ENCODE results near the gene BCORL1.

The BCORL1 gene

DNA sequence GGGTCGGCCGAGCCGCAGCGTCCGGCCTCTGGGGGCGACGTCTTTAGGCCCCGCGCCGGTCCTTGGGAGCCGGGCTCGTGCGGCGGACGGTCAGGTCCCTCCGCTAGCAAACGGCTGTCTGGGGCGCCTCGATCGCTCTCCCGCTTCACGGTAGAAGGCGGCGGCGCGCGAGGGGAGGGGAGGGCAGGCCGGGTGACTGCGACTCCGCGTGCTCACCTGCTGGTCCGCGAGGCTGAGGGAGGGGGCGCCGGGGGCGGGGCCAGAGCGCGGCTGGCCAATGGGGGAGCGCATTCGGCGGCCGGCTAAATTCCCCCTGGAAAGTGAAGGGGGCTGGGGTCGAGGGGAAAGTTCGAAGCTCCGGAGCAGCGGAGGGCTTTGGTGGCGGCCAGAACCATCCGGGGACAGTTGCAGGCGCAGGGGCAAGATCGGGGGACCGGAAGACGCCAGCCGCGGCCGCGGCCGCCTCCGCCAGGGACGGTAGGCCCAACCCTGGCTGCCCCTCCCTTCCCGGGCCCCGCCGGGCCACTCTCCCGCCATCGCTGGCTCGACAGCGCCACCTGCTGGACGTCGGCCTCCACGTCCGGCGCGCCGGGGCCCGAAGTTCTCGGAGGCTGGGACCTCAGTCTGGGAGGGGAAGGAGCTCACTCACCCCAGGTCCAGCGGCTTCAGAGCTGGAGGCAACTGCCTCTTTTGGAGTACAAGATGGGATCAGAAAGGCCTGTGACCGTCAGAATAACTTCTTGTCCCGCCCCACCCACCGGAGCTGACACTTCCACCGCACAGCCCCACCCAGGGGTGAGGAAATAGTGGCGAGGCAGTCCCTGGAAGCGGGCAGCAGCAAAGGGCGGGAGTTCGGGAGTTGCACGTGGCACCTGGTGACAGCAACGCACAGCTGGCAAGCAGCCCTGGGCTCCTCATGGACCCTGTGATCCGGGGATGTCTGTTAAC is 78.0 kb downstream of the BCORL1 start:
- DNase-seq (ENCODE audit: low read depth in 2 of 2): peak; percentile 75 to 83

DNA sequence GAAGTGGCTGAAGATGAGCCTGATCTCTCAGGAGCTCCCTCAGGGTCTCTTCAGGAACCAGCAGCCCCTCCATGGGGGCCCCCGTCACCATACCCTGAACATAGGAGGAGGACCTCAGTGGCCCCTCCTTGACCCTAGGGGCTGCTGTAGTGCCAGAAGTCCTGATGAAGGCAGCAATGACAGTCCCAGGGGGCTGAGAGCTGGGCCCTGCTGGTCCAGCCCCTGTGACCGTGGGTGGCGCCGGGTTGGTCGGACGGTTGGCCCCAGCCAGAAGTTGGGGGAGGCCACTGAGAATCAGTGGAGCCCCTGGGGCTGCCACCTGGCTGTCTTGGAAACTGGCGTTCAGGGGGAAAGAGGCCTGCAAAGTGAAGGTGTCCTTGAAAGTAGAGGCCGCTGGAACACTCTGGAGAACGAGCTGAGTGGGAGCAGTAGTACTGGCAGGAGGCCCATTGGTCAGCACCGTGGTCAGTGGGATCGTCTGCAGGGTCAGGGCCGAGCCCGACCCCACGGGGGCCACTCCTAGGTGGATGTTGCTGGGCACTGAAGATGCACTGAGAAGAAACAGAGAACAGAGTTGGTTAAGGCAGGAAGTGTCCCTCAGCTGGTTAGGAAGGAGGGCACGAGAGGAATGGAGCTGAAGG is 84.7 kb downstream of the BCORL1 start:
- no peak for DNase-seq (ENCODE audit: low read depth in 2 of 2)

DNA sequence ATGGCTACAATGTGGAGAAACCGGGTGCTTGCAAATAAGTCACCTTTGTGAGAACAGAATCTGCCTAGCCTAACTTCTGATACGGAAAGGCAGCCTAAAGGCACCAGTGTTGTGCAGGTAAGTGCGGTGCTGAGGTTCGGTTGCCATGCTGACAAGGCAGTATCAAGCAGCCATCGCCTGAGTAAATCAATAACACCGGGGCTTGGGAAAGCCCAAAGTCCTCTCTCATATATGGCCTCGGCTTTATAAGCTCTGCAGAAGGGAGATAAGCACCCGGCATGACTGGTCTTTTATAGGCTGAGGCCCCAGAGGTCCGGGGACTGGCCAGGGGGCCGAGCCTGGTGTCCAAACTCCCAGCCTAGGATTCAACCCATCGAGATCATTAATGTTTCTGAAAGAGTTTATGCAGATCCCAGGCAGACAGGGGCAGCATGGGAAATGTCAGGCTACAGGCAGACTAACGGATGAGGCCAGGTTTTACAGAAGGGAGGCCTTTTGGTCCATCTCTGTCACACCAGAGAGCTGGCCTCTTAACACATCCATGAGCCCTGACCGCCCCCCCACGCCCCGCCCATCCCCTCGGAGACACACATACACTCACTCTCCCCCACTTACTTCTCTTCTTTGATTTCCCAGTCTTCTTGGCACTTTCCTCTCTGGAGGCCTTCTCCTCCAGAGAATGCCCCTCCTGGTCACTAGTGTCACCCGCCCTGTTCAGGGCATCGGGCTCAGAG is 89.3 kb downstream of the BCORL1 start:
- DNase-seq (ENCODE audit: low read depth in 2 of 2): no peak

DNA sequence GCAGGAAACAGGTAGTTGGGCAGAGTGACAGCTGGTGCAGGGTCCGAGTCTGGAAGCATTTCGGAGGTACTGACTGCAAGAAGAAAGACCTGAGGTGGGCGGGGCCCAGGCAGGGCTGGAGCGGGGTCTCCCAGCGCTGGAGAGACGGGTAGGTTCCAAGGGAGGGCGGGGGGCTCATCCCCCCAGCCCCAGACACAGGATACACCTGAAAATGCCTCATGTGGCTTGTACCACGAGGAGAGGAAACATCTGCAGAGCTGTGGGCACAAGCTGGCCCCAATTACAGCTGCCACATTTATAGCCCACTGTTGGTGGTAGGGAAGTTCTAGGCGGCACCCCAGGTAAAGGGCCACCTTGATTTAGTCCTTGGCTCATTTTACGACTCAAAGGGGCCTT is 89.9 kb downstream of the BCORL1 start:
- DNase-seq (ENCODE audit: low read depth in 2 of 2): no peak

DNA sequence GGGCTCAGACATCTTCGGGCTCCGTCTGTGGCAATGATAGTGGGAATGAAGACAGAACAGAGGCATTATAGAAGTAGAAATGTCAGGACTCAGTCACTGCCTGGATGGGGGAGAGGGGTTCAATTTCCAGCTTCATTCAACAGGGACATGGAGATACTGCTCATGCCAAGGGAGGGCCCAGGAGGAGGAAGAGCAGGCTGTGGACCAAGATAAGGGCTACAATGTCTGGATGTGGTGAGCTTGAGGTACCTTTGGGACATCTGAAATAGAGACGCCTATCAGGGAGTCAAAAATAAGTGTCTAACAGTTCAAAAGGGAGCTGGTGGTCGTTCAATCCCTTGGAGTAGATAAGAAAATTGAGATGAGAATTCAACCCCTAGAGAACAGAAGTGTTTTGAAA is 93.3 kb downstream of the BCORL1 start:
- DNase-seq (ENCODE audit: low read depth in 2 of 2): no peak

DNA sequence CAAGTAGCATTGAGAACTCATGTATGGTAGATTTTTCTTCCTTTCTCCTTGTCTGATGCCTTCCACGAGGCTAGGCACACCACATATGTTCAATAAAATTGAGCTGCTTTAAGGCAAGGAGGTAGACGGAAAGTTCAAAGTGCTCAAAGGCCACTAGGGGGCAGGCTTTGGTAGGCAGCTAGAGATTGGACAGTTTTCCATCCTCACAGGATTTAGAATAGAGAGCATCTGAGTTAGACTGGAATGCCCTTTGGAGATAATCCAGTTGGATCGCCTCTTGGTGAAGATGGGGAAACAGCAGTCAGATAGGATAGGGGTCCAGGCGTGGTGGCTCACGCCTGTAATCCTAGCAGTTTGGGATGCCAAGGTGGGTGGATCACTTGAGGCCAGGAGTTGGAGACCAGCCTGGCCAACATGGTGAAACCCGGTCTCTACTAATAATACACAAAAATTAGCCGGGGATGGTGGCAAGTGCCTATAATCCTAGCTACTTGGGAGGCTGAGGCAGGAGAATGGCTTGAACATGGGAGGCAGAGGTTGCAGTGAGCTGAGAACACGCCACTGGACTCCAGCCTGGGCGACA is 97.5 kb downstream of the BCORL1 start:
- no peak for DNase-seq (ENCODE audit: low read depth in 2 of 2)

DNA sequence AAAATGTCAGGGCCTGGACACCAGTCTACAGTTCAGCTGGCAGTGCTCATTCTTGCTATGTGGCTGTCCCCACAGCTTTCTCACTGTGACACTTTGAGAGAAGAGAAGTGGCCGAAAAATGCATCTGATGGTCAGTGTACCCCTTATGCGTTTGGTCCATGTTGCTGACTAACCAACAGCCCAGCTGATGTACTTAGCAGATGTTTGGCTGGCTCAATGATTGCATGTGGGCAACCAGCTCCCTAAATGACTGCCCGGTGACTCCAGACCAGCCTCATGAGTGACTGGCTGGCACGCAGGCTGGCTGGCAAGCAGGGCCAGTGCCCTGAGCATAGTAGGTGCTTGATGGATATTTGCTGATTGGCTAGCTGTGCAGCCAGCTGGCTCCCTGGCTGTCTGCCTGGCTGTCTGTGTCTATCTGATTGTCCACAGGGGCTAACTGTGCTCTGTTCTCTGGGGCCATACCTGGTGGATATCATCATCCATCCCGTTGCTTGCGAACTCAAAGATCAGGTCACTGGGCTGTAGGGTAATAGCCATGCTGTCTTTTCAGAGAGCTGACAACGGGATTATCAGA is 98.4 kb downstream of the BCORL1 start:
- no peak for DNase-seq (ENCODE audit: low read depth in 2 of 2)

DNA sequence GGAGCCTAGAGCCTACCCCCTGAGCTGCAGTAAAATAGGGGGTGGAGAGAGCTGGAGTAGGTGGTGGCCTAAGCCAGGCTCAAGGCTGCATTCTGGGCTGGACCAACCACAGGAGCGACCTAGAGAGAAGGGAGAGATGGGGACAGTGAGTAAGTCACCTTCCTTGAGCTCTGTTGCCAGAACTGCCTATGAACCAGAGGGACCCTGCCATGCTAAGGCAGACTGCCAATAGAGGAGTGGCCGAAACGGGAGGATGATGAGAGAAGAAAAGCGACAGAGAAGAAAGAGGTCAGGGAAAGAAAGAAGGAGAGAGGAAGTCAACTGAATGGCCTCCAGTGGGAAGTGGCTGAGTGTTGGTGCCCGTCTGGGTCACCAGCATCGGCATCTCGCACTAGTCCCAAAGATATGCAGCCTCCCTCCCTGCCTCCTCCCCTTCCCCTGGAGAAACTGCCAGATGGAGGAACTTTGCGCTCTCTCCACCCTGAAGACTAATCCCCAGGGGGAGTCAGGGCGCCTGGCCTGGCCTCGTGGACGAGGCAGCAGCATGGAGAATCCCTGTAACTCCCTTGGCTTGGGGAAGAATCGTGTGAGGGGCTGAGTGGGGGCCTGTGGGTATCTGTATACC is 99.1 kb downstream of the BCORL1 start:
- DNase-seq (ENCODE audit: low read depth in 2 of 2): no peak

DNA sequence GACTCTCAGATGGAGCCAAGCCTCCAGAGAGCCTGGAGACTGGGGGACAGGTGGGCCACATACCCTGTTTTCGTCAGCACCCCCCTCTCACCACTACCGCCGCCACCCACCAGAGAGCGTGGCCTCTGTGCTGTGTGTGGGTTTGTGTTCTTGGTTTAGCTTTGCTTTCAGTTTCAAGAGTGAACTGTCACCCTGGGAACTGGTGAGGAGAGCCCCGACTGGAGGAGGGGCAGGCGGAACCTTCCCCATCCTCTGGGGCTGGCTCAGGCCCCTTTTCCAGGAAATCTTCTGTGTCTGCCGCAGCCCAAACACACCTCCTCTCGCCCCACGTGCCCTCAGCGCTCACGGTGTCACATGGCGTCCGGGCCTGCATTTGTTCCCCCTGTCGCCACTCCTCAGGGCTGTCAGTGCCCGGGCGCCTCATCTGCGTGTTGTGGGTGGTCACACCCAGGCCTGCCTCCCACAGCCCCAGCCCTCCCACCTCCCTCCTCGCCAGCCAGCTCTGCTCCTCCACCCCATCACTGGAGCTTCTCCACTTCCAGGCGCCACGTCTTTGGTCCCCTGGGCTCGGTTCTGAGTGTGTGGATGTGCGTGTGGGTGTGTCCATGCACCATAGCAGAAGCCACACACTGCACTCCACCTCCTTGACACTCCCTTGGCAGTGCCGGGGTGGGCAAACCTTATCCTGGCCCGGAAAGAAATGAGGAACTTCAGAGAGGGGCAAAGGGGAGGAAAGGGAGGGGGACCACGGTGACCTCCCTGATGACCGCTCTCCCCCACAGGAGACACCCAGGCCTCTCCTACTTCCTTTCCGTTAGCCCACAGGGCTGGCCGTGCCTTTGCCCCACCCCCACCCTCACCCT is 100.0 kb downstream of the BCORL1 start:
- peak; percentile 51 to 61 for DNase-seq (ENCODE audit: low read depth in 2 of 2)

DNA sequence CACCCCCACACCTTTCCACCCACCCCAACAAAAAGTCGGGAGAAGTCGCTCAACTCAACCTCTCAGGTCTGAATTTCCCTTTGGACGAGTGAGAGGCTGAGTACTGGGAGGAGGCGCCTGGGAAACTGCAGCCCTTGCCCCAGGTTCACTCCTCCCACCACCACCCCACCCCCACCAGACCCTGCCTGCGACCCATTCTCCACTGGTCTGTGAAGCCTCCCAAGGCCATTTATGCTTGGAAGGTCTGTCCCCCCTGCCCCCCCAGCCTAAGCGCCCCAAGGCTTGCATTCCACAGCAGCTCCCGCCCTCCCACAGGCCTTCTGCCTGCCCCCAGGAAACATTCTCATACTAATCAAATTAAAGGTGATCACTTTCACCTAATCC is 100.7 kb downstream of the BCORL1 start:
- DNase-seq (ENCODE audit: low read depth in 2 of 2): no peak

DNA sequence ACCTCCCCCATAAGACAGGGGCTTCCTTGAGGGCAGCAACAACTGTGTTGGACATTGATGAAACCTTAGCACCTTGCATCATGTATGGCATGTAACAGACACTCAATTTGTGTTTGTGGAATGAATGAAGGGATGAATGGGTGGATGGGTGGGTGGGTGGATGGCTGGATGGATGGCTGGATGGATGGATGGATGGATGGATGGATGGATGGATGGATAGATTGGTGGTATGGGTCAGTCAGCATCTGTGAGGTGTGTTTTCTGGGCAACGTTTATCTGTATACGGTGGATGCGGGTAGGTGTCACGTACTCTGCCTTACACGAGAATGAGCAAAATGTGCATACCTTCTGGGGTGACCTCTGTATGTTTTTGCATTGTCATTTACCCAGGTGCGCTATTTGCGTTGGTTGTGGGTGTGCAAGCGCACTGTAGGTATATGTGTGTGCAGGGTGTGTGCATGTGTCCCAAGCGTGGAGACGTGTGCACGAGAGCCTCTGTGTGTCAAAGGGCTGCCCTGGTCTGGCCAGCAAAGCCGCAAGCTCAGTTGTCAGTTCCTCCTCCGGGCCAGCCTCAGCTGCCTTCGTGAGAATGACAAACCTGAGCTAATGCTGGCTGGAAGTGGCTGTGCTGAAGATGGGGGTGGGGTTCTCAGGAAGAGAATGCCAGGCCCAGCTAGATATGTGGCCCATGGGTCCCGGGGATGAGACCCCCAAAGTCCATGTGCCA is 101.4 kb downstream of the BCORL1 start:
- no peak for DNase-seq (ENCODE audit: low read depth in 2 of 2)

DNA sequence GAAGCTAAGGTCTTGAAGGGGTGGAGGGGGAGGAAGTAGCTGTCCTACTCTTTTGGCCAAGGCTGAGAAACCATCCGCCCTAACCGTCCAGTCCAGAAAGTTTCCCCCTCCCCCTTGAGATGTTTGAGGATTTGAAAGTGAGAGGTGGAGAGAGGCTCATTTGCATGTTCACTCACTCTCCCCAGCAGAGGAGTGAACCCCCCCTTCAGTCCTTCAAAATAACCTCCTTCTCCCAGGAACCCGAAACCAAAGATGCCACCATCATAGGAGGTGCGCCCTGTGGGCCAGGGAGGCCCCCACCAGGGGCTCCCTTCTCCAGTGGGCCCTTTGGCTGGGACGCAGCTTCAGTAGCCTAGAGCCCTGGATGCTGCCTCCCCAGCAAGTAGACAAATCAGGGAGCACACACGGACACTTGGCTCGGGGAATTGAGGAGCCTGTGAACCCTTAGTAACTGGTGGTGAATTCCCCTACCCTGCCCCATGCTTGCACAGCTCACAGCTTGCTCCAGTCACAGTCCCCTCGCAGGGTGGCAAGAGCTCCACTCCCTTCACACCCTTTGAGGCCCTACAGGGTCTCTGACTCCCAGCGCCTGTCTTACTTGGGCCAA is 102.3 kb downstream of the BCORL1 start:
- DNase-seq (ENCODE audit: low read depth in 2 of 2): no peak

DNA sequence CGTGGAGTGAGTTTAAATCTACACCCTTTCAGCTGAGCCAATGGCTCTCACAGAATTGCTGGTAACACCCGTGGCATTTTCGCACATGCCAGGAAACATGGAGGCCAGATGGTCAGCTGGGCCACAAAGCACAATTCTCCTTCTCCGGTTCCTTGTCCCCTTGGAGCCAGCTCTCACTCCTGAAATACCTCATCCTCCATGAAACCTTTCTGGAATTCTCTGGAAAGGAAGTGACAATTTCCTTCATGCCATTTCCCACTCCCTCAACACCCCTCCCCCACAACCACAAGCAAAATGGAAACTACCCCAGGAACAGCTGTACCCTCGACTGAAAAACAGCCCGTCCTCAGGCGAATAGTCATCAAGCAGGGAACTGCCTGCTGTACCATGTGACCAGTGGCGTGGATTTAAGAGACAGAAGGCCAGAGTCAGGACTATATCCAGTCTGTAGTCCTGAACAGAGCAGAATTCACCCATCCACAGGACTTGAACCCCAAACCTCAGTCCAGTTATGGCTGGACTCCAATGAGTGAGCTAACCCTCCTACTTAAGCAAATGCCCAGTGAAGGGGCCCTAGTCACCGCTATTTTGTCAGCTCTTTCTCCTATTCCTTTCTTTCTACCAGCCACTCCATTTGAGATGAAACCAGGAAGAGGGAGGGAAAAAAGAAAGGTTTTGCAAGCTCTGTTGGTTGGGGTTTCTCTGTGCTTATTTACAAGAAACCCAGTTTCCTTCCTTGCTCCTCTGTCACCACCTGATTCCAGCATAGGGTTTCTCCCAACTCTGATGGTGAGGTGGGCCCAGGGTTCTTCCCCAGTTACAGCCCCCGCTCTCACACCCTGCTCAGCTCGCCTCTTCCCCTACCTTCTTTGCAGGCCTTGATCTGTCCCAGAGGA is 103.4 kb downstream of the BCORL1 start:
- no peak for DNase-seq (ENCODE audit: low read depth in 2 of 2)

DNA sequence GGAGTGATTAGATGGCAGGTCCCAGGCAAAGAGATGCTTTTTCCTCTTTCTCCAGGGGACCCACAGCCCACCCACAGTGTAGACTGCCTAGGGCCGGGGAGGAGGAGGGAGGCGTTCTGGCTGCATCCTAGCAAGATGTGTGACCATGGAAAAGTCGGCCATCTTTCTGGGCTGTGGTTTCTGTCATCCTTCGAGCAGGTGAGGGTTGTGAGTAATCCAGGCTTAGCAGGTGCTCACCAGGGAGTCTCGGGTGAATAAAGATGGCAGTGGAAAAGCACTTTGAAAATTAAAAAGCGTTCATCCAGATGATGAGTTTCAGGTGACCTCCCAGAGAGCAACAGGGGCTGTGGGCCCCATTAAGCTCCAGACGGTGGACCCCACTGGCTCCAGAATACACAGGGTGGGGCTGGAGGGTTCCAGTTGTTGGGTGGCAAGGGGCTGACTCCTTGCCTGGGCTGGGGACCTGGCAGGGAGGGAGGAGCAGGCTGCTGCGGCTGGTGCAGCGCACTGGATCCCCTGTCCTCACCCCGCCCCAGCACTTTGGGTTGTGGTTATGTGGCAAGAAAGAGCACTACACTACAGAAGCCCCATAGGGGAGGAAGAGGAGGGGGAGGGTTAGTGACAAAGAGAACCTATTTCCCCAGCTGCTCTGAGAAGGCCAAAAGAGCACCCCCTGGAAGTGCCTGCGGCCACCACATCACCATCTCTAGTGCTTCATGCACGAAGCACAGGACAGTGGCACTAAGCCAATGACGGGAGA is 104.2 kb downstream of the BCORL1 start:
- peak in 1 of 2 donors; percentile 49 for DNase-seq (ENCODE audit: low read depth in 2 of 2)

DNA sequence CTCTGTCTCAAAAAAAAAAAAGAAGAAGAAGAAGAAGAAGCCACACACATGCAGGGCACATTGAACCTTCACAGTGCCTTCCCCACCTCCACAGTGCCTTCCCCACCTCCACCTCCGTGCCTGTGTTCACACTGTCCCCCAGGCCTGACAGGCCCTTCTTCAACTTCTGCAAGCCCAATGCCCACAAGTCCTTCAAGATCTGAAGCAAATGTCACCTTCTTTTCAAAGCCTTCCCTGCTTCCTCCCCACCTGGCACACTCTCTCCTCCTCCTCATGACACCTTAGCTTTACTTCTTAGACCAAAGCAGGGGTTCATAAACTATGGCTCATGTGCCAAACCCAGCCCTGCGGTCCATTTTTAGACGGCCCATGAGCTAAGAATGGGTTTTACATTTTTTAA is 107.9 kb downstream of the BCORL1 start:
- no peak for DNase-seq (ENCODE audit: low read depth in 2 of 2)

DNA sequence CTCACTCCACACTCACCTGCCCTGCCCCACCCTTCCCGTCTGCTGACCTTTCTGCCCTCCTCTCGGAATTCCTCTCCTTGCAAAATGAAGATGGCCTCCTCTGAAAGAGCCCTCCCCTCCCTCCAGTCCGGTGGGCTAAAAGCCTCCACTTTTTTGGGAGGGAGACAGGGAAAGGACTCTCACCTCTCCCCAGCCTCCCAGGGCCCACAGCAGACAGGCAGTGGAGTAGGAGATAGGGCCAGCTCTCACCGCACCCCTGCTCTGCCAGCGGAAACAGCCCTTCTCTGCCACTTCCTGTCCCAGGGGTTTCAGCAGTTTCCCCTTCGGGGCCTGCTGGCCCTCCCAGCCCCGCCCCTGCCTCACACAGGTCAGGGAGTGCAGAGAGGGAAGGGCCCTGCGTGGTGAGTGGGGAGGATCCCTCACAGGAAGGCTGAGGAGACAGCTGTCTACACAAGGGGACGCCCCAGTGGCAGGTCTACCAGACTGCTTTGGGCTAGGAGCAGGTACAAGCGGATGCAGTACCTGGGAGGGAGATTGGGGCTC is 109.6 kb downstream of the BCORL1 start:
- peak; percentile 63 to 72 for DNase-seq (ENCODE audit: low read depth in 2 of 2)

DNA sequence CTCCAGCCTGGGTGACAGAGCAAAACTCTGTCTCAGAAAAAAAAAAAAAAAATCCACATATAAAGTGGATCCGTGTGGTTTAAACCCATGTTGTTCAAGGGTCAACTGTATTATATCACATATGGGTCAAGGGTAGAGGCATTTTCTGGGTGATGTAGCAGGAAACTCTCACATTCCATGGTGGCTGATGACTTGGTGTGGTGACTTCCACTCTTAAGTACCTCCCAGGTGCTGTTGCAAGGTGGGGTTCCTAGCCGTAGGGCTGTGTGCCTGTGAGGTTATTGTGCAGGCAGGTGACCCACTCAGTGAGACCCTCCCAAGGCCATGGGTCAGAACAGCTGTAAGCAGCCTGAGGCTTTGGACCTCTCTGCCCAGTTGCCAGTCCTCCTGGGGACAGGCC is 110.8 kb downstream of the BCORL1 start:
- no peak for DNase-seq (ENCODE audit: low read depth in 2 of 2)

Data from stimulated activated CD4-positive, alpha-beta T cell treated with anti-CD3 and anti-CD28 coated beads, Interleukin-4, amount 100 ng/mL, for 48 hours (primary cell).